Memory B cell (primary cell): ENCODE measurements around the gene PTTG1.
A peak's percentile ranks its signal among the peaks of the same experiment; 100 is the strongest.

Experiments
- ATAC-seq: fragments of 150-1000 bp; cut with Tn5 transposase; 2 replicates; pipeline ENCODE4 v1.10.0; 2021; ENCODE audit warnings: low read depth, mild to moderate bottlenecking, moderate library complexity
- DNase-seq, 2 donors: peaks; one replicate each; pipeline ENCODE4 v3.0.0; 2022; ENCODE audit warnings: low spot score in 2 of 2
- H3K27ac Mint-ChIP-seq: one replicate; pipeline ENCODE4 v1.8.0; 2022; ENCODE audit warnings: mild to moderate bottlenecking, moderate library complexity, mixed read lengths
- H3K27me3 Mint-ChIP-seq: one replicate; pipeline ENCODE4 v1.8.0; 2022; ENCODE audit warnings: mixed read lengths
- H3K36me3 Mint-ChIP-seq: one replicate; pipeline ENCODE4 v1.8.0; 2022; ENCODE audit warnings: mild to moderate bottlenecking, mixed read lengths
- H3K4me1 Mint-ChIP-seq: one replicate; pipeline ENCODE4 v1.8.0; 2022; ENCODE audit warnings: mixed read lengths
- H3K4me3 Mint-ChIP-seq: one replicate; pipeline ENCODE4 v1.8.0; 2022; ENCODE audit warnings: mild to moderate bottlenecking, moderate library complexity, mixed read lengths
- H3K9me3 Mint-ChIP-seq: one replicate; pipeline ENCODE4 v1.8.0; 2022; ENCODE audit warnings: mixed read lengths

The PTTG1 gene

DNA sequence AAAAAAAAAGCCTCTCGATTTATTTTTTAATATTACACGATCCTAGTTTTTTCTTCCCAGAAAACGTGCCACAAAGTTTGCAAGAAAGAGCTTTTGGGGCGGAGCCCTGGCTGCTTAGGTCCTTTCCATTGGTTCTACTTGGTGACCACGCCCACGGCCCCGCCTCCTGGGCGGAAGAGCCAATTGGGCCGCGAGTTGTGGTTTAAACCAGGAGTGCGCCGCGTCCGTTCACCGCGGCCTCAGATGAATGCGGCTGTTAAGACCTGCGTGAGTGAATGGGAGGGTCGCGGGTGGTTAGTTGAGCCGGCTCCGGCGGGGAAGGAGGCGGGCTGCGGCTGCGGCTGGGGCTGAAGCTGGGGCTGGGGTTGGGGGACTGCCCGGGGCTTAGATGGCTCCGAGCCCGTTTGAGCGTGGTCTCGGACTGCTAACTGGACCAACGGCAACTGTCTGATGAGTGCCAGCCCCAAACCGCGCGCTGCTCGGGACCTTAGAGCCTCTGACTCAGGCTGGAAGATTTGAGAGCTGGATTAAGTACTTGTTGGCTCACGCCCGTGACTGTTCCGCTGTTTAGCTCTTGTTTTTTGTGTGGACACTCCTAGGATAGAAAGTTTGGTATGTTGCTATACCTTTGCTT lies at the start of gene PTTG1:
Gene PTTG1 (plus strand): TSS at position 231 of the 634 bp plus-strand sequence. CDS start 458 bp downstream, outside the sequence.
- Mint-ChIP-seq H3K4me3 (peak within 1 kb of the TSS; percentile 95), H3K9me3 (no peaks in the 10 kb centered on the region), H3K27ac (peak within 1 kb of the TSS; percentile 86), H3K36me3 (peaks cover 6% of the 10 kb centered on the region), H3K27me3 (no peaks in the 10 kb centered on the region), H3K4me1 (peaks cover 38% of the 10 kb centered on the region)
- ATAC-seq (peak; percentile 63), DNase-seq (peak; percentile 86)

DNA sequence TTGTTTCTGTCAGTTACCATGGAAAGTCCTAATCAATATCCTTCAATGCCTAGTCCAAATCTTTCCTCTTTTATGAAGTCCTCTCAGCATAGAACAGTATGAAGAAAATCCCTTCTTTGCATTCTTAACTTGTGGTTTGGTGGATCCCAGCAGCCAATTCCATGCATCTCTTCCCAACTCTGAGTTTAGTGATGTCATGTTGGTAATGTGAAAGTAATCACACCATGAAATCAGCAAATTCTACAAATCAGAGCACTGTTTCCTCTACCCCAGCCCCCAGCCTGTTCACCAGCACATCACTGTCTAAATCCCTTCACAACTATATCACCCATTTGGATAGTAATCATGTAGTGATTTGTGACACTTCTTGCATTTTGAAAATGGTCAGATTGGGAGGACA lies 46.5 kb upstream of the PTTG1 start:
- H3K27ac Mint-ChIP-seq, result no peak overlapping the region
- no peaks in the 10 kb centered on the region for H3K36me3 Mint-ChIP-seq
- peaks cover 20% of the 10 kb centered on the region for H3K27me3 Mint-ChIP-seq
- no peak for DNase-seq
- ATAC-seq, result no peak
- H3K4me3 Mint-ChIP-seq, result no peak overlapping the region
- no peaks in the 10 kb centered on the region for H3K9me3 Mint-ChIP-seq
- H3K4me1 Mint-ChIP-seq, result peaks cover 6% of the 10 kb centered on the region

DNA sequence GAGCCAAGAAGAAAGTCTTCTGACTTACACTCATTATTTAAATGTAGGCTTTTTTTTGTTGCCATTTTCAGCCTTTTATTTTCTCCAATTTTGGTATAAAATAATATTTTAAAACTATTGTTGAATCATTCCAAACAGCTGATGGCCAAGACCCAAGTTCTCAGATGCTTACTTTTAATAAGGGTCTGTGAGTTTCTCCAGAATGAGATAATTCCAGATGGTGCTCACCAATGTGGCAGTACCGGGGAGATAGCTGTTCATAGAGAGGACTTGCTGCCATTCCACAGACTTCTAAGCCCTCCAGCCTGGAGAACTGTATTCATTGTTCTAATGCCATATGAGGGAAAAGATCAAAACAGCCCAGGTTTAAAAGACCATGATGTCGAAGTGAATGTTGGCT lies 46.0 kb upstream of the PTTG1 start:
- Mint-ChIP-seq H3K36me3 (no peaks in the 10 kb centered on the region), H3K9me3 (no peaks in the 10 kb centered on the region), H3K27me3 (peaks cover 18% of the 10 kb centered on the region), H3K27ac (no peak overlapping the region), H3K4me1 (peaks cover 4% of the 10 kb centered on the region), H3K4me3 (no peak overlapping the region)
- ATAC-seq (no peak), DNase-seq (no peak)

DNA sequence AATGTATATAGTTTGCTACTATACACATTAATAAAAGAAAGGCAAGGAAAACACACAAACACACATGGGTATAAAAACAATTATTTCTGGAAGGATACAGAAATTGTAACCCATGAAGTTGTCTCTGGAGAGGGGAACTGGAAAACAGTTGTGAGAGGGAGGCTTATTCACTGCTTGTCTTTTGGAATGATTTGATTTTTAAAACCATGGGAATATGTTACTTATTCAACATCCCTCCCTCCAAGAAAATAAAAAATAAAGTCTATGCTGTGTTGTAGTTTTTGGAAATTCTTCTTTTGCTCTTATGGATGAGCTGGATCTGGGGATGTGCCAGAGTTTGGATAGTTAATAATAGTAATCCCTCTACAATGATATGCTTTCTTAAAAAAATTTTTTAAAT lies 45.2 kb upstream of the PTTG1 start:
- H3K9me3 Mint-ChIP-seq, result no peaks in the 10 kb centered on the region
- no peak for DNase-seq
- H3K27me3 Mint-ChIP-seq, result peaks cover 13% of the 10 kb centered on the region
- no peaks in the 10 kb centered on the region for H3K4me1 Mint-ChIP-seq
- H3K4me3 Mint-ChIP-seq, result no peak overlapping the region
- no peaks in the 10 kb centered on the region for H3K36me3 Mint-ChIP-seq
- H3K27ac Mint-ChIP-seq, result no peak overlapping the region
- ATAC-seq, result no peak

DNA sequence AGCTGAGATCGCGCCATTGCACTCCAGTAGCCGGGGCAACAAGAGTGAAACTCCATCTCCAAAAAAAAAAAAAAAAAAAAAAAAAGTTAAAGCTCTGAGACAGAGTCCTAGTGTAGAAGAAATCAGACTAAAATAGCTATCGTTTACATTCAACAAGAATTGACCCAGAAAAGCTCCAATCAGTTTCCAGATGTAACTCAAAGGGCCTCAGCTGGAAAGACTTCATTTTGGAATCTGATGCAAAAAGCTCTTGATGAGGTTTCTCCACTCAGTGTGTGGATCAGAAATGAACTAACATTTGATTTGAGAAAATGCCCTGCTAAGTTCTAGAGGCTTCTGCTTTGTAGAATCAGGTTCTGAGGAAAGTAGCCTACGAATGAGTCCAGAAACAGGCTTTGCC lies 44.0 kb upstream of the PTTG1 start:
- ATAC-seq (no peak), DNase-seq (no peak)
- Mint-ChIP-seq H3K9me3 (no peaks in the 10 kb centered on the region), H3K36me3 (no peaks in the 10 kb centered on the region), H3K4me1 (peaks cover 6% of the 10 kb centered on the region), H3K27me3 (peaks cover 11% of the 10 kb centered on the region), H3K4me3 (no peak overlapping the region), H3K27ac (no peak overlapping the region)

DNA sequence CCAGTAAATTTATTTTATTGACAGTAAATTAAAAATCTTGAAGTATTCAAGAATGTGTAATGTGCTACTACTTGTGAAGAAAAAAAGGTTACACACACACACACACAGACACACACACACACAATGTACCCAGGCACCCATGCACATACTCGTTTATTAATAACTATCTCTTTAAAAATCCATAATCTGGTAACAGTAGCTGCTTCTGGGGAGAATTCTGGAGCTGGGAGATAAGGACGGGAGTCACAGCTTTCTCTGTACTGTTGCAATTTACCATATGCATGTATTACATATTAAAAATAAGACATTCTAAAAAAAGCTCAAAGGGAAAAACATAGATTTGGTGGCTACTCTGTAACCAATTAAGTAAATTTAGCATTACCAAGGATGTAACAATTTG lies 43.3 kb upstream of the PTTG1 start:
- H3K27me3 Mint-ChIP-seq, result peaks cover 11% of the 10 kb centered on the region
- ATAC-seq (no peak), DNase-seq (no peak)
- no peaks in the 10 kb centered on the region for H3K36me3 Mint-ChIP-seq
- H3K4me1 Mint-ChIP-seq, result peaks cover 10% of the 10 kb centered on the region
- H3K4me3 Mint-ChIP-seq, result no peak overlapping the region
- no peak overlapping the region for H3K27ac Mint-ChIP-seq
- H3K9me3 Mint-ChIP-seq, result no peaks in the 10 kb centered on the region

DNA sequence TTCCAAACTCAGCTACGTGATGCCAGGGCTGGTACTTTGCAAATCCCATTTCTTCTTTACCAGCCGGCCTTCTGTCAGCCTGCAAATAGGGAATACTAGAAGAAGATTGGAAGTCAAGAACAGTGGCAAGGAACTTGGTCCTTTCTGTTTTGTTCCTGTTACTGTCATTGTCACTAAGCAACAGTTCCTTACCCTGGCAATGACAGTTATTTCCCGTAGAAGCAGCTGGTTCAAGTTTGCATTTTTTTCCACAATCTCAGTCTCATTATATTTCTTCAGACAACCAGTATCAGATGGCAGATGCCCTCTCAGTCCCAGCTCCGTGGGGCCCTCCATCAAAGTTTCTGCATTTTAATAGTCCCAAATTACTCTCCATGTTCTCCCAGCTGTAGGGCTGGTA lies 42.1 kb upstream of the PTTG1 start:
- no peak overlapping the region for H3K27ac Mint-ChIP-seq
- peaks cover 8% of the 10 kb centered on the region for H3K27me3 Mint-ChIP-seq

DNA sequence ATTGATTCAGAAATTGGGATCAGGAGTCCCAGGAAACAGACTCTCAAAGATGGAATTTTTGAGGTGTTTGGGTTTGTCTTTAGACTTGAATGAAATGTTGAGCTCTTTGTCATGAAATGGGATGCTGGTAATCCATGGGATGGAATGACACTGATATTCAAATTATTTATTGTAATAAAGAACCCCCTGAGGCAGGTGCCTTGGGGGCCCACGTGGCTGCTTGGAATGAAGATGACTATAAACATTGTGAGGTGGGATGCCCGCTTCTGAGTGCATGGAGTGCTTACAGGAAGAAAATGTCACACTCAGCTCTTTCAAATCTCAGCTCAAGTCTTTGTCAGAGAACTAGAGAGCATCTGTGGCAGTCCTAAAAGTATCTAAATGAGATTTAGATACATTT lies 41.6 kb upstream of the PTTG1 start:
- DNase-seq (no peak), ATAC-seq (no peak)
- peaks cover 6% of the 10 kb centered on the region for H3K27me3 Mint-ChIP-seq
- peaks cover 10% of the 10 kb centered on the region for H3K4me1 Mint-ChIP-seq
- peaks cover 2% of the 10 kb centered on the region for H3K9me3 Mint-ChIP-seq
- no peak overlapping the region for H3K27ac Mint-ChIP-seq
- no peak overlapping the region for H3K4me3 Mint-ChIP-seq
- H3K36me3 Mint-ChIP-seq, result no peaks in the 10 kb centered on the region

More for the DNA sequence above, 42.1 kb upstream of the PTTG1 start:
- DNase-seq, result no peak
- Mint-ChIP-seq H3K4me1 (peaks cover 10% of the 10 kb centered on the region), H3K4me3 (no peak overlapping the region), H3K9me3 (peaks cover 2% of the 10 kb centered on the region), H3K36me3 (no peaks in the 10 kb centered on the region)
- ATAC-seq, result no peak

DNA sequence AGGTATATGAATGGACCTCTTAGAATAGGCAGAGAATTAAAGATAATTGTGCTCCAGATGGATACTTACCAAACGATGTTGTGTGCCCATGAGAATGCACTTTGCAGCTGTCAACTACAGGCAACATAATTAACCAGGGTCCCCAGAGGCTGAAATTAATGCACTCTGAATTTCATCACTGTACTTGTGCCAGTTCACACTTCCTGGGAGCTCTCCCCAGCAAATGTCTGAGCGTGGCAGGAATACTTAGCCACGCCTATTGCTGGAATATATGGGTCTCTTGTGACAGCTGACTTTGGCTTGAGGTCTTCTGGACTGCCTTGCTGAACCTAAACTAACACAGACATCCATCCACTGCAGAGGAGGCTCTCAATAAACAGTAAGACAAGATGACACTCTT lies 39.3 kb upstream of the PTTG1 start:
- H3K27me3 Mint-ChIP-seq, result peaks cover 2% of the 10 kb centered on the region
- H3K9me3 Mint-ChIP-seq, result peaks cover 3% of the 10 kb centered on the region
- ATAC-seq (no peak), DNase-seq (no peak)
- H3K27ac Mint-ChIP-seq, result no peak overlapping the region
- H3K4me1 Mint-ChIP-seq, result peaks cover 10% of the 10 kb centered on the region
- H3K4me3 Mint-ChIP-seq, result no peak overlapping the region
- no peaks in the 10 kb centered on the region for H3K36me3 Mint-ChIP-seq

DNA sequence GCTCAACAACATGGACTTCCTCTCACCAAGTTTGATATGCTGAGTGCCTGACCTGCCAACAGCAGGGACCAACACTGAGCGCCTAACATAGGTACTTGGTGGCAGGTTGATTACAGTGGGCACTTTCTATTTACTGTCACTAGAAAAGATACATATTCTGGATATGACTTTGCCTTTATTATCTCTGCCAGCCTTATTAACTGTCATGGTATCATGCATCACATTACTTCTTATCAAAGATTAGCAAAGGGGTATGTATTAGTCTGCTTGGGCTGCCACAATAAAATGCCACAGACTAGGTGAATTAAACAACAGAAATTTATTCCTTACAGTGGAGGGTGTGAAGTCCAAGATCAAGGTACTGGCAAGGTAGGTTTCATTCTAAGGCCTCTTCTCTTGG lies 37.0 kb upstream of the PTTG1 start:
- Mint-ChIP-seq H3K4me1 (peaks cover 10% of the 10 kb centered on the region), H3K27me3 (no peaks in the 10 kb centered on the region), H3K36me3 (peaks cover 6% of the 10 kb centered on the region), H3K9me3 (peaks cover 11% of the 10 kb centered on the region), H3K27ac (no peak overlapping the region), H3K4me3 (no peak overlapping the region)
- ATAC-seq, result no peak
- no peak for DNase-seq

DNA sequence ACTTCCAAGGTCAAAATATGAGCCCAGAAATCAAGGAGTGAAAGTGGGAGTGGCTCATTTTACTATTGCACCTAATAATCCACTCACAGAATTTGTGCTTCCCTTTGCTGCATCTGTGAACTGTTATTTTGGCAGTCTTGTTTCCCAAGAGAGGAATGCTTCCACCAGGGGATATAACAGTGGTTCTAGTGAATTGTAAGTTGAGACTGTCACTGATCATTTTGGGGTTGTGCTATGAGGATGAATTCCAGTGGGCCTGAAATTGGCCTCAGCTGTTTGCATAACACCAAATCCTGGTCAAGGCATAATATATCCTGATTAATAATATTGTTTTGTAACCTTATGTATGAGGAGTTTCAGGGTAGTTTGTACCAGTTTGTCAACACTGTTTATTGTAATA lies 36.2 kb upstream of the PTTG1 start:
- DNase-seq (no peak), ATAC-seq (no peak)
- Mint-ChIP-seq H3K27ac (no peak overlapping the region), H3K27me3 (no peaks in the 10 kb centered on the region), H3K4me1 (peaks cover 10% of the 10 kb centered on the region), H3K36me3 (peaks cover 6% of the 10 kb centered on the region), H3K4me3 (no peak overlapping the region), H3K9me3 (peaks cover 11% of the 10 kb centered on the region)

DNA sequence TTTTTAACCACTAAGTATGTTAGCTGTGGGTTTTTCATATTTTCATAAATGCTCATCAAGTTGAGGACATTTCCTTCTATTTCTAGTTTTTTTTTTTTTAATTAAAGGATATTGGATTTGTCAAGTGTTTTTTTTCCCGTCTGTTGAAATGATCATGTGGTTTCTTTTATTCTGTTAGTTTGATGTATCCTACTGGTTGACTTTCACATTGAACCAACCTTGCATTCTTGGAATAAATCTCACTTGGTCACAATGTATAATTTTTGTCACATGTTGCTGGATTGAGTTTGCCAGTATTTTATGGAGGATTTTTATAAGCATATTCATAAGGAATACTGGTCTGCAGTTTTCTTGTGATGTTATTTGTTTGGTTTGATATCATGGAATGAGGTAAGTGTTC lies 34.2 kb upstream of the PTTG1 start:
- peaks cover 6% of the 10 kb centered on the region for H3K4me1 Mint-ChIP-seq
- H3K9me3 Mint-ChIP-seq, result peaks cover 11% of the 10 kb centered on the region
- H3K36me3 Mint-ChIP-seq, result peaks cover 6% of the 10 kb centered on the region
- no peak overlapping the region for H3K27ac Mint-ChIP-seq
- H3K4me3 Mint-ChIP-seq, result no peak overlapping the region
- no peak for ATAC-seq
- H3K27me3 Mint-ChIP-seq, result no peaks in the 10 kb centered on the region
- no peak for DNase-seq

DNA sequence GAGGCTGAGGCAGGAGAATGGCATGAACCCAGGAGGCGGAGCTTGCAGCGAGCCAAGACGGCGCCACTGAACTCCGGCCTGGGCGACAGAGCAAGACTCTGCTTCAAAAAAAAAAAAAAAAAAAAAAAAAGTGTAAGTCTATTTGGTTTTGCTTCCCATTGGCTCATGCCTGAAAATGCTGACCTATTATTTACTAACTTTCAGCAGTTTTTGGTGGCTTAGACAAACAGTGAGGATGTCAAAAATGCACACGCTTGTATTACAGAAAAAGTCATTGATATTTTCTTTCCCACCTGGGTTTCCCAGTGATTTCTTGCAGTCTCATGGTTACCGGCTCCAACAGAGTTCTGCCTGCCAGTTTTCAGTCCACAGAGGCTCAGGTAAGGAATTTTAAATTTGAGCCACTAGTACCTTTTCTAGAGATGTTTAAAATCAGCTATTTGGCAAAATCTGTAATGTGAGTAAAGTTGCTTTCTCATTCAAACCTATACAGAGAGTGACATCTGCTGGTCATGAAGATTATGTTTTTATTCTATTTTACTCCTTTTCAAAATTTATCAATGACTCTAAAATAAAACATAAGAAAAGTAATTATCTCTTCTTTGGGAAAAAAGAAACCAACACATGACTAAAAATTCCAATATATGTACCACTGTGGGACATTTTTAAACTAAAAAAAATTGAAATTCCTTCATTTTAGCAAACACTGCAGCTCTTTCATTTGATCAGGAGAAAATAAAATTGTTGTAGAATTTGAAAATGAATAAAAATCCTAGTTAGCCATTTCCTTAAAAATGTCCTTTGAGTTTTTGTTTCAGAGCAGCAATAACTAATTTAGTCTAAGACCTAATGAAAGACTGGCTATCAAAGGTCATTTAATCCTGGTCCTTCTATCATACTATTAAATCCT lies 30.6 kb upstream of the PTTG1 start:
- no peak overlapping the region for H3K27ac Mint-ChIP-seq
- DNase-seq (no peak), ATAC-seq (no peak)
- no peaks in the 10 kb centered on the region for H3K4me1 Mint-ChIP-seq
- no peak overlapping the region for H3K4me3 Mint-ChIP-seq
- H3K27me3 Mint-ChIP-seq, result no peaks in the 10 kb centered on the region
- peaks cover 6% of the 10 kb centered on the region for H3K36me3 Mint-ChIP-seq
- peaks cover 9% of the 10 kb centered on the region for H3K9me3 Mint-ChIP-seq

DNA sequence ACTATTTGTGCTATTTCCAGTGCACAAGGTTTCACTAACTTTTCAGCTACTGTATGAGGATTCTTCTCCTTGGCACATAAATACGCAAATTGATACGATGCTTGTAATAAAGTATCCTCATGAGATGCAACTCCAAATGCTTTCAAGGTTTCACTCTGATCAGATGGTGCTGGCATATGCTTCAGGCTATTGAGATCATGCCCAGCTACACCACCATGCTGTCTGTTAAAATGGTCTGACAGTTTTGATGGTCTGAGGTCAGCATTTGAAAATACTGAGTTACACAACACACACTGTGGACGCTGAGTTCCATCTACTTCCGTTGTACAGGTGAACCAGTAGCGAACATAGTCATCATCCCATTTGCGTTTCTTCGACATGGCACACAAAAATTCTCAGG lies 26.5 kb upstream of the PTTG1 start:
- H3K36me3 Mint-ChIP-seq, result no peaks in the 10 kb centered on the region
- DNase-seq (no peak), ATAC-seq (no peak)
- H3K4me3 Mint-ChIP-seq, result no peak overlapping the region
- H3K4me1 Mint-ChIP-seq, result peaks cover 9% of the 10 kb centered on the region
- no peaks in the 10 kb centered on the region for H3K9me3 Mint-ChIP-seq
- no peak overlapping the region for H3K27ac Mint-ChIP-seq
- no peaks in the 10 kb centered on the region for H3K27me3 Mint-ChIP-seq
